ENCODE results near the gene GOLGA2. TPM values are rescaled to one million over a fixed set of nuclear protein-coding genes. Genes with fewer than 3 reads are reported as not detected.
A peak's percentile ranks its signal among the peaks of the same experiment; 100 is the strongest.

The GOLGA2 gene
- total and polyA plus RNA-seq, 2 of the 13 experiments (the other 11 are each of a cell fraction or from before 2014, with no cell fraction given), result 45.3 to 45.8 TPM

DNA sequence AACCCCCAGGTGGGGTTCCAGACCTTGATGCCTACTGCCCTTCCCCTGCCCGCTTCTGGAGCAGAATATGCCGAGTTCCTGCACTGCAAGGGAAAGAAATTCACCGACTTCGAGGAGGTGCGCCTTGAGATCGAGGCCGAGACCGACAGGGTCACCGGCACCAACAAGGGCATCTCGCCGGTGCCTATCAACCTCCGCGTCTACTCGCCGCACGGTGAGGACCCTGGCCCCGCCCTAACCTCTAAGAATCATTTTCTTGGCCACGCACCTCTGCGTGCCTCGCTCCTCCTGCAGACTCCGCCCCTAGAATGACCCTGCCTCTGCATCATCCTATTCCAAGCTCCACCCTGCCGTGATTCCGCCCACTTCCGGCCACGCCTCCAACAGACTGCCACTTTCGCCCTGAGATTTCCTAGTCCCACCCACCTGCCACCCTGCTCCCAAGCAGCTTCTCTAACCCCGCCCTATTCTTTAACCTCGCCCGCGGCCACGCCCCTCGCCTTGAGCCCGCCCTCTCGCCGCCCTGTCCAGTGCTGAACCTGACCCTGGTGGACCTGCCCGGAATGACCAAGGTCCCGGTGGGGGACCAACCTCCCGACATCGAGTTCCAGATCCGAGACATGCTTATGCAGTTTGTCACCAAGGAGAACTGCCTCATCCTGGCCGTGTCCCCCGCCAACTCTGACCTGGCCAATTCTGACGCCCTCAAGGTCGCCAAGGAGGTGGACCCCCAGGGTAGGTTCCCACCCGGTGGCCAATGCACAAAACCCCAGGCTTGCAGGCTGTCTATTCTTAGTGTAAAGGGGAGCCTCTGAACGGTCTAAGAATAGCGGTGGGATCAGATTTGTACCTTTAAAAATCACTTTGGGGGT, 57.1 kb downstream of the GOLGA2 start (continued):
- TF ChIP-seq, protein P1, sequence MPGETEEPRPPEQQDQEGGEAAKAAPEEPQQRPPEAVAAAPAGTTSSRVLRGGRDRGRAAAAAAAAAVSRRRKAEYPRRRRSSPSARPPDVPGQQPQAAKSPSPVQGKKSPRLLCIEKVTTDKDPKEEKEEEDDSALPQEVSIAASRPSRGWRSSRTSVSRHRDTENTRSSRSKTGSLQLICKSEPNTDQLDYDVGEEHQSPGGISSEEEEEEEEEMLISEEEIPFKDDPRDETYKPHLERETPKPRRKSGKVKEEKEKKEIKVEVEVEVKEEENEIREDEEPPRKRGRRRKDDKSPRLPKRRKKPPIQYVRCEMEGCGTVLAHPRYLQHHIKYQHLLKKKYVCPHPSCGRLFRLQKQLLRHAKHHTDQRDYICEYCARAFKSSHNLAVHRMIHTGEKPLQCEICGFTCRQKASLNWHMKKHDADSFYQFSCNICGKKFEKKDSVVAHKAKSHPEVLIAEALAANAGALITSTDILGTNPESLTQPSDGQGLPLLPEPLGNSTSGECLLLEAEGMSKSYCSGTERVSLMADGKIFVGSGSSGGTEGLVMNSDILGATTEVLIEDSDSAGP (CRISPR knock-in tag; IDR thresholded peaks at IDR 0.05; ENCODE audit: borderline replicate concordance), result peak; percentile 25; the same call in 1 of the 2 replicates
- no peak for TF ChIP-seq SNRNP70 (IDR thresholded peaks at IDR 0.05; ENCODE audit: low read depth, low read length)
- no peak for TF ChIP-seq EEA1 (CRISPR knock-in tag; IDR thresholded peaks at IDR 0.05; ENCODE audit: borderline replicate concordance)
- TF ChIP-seq, protein P2, sequence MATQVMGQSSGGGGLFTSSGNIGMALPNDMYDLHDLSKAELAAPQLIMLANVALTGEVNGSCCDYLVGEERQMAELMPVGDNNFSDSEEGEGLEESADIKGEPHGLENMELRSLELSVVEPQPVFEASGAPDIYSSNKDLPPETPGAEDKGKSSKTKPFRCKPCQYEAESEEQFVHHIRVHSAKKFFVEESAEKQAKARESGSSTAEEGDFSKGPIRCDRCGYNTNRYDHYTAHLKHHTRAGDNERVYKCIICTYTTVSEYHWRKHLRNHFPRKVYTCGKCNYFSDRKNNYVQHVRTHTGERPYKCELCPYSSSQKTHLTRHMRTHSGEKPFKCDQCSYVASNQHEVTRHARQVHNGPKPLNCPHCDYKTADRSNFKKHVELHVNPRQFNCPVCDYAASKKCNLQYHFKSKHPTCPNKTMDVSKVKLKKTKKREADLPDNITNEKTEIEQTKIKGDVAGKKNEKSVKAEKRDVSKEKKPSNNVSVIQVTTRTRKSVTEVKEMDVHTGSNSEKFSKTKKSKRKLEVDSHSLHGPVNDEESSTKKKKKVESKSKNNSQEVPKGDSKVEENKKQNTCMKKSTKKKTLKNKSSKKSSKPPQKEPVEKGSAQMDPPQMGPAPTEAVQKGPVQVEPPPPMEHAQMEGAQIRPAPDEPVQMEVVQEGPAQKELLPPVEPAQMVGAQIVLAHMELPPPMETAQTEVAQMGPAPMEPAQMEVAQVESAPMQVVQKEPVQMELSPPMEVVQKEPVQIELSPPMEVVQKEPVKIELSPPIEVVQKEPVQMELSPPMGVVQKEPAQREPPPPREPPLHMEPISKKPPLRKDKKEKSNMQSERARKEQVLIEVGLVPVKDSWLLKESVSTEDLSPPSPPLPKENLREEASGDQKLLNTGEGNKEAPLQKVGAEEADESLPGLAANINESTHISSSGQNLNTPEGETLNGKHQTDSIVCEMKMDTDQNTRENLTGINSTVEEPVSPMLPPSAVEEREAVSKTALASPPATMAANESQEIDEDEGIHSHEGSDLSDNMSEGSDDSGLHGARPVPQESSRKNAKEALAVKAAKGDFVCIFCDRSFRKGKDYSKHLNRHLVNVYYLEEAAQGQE (IDR thresholded peaks at IDR 0.05; ENCODE audit: borderline replicate concordance in 1 of 2, low read depth in 1 of 2, low read length in 2 of 2), result peak; percentile 46 to 89
- TF ChIP-seq SP4 (CRISPR knock-in tag; IDR thresholded peaks at IDR 0.05), result peak; percentile 54; the same call in 1 of the 2 replicates
- TF ChIP-seq CCDC6 (CRISPR knock-in tag; IDR thresholded peaks at IDR 0.05), result no peak
- no peak for TF ChIP-seq RBAK (CRISPR knock-in tag; IDR thresholded peaks at IDR 0.05)
- no peak for TF ChIP-seq SMYD3 (CRISPR knock-in tag; IDR thresholded peaks at IDR 0.05)
- TF ChIP-seq, protein P3, sequence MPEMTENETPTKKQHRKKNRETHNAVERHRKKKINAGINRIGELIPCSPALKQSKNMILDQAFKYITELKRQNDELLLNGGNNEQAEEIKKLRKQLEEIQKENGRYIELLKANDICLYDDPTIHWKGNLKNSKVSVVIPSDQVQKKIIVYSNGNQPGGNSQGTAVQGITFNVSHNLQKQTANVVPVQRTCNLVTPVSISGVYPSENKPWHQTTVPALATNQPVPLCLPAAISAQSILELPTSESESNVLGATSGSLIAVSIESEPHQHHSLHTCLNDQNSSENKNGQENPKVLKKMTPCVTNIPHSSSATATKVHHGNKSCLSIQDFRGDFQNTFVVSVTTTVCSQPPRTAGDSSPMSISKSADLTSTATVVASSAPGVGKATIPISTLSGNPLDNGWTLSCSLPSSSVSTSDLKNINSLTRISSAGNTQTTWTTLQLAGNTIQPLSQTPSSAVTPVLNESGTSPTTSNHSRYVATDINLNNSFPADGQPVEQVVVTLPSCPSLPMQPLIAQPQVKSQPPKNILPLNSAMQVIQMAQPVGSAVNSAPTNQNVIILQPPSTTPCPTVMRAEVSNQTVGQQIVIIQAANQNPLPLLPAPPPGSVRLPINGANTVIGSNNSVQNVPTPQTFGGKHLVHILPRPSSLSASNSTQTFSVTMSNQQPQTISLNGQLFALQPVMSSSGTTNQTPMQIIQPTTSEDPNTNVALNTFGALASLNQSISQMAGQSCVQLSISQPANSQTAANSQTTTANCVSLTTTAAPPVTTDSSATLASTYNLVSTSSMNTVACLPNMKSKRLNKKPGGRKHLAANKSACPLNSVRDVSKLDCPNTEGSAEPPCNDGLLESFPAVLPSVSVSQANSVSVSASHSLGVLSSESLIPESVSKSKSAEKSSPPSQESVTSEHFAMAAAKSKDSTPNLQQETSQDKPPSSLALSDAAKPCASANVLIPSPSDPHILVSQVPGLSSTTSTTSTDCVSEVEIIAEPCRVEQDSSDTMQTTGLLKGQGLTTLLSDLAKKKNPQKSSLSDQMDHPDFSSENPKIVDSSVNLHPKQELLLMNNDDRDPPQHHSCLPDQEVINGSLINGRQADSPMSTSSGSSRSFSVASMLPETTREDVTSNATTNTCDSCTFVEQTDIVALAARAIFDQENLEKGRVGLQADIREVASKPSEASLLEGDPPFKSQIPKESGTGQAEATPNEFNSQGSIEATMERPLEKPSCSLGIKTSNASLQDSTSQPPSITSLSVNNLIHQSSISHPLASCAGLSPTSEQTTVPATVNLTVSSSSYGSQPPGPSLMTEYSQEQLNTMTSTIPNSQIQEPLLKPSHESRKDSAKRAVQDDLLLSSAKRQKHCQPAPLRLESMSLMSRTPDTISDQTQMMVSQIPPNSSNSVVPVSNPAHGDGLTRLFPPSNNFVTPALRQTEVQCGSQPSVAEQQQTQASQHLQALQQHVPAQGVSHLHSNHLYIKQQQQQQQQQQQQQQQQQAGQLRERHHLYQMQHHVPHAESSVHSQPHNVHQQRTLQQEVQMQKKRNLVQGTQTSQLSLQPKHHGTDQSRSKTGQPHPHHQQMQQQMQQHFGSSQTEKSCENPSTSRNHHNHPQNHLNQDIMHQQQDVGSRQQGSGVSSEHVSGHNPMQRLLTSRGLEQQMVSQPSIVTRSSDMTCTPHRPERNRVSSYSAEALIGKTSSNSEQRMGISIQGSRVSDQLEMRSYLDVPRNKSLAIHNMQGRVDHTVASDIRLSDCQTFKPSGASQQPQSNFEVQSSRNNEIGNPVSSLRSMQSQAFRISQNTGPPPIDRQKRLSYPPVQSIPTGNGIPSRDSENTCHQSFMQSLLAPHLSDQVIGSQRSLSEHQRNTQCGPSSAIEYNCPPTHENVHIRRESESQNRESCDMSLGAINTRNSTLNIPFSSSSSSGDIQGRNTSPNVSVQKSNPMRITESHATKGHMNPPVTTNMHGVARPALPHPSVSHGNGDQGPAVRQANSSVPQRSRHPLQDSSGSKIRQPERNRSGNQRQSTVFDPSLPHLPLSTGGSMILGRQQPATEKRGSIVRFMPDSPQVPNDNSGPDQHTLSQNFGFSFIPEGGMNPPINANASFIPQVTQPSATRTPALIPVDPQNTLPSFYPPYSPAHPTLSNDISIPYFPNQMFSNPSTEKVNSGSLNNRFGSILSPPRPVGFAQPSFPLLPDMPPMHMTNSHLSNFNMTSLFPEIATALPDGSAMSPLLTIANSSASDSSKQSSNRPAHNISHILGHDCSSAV (CRISPR knock-in tag; IDR thresholded peaks at IDR 0.05; ENCODE audit: borderline replicate concordance), result no peak
- TF ChIP-seq SMARCE1 (IDR thresholded peaks at IDR 0.05; ENCODE audit: borderline replicate concordance), result no peak
- no peak for TF ChIP-seq PHF8 (CRISPR knock-in tag; IDR thresholded peaks at IDR 0.05)
- no peak for TF ChIP-seq REL (CRISPR knock-in tag; conservative IDR thresholded peaks at IDR 0.05)
- TF ChIP-seq, protein P4, sequence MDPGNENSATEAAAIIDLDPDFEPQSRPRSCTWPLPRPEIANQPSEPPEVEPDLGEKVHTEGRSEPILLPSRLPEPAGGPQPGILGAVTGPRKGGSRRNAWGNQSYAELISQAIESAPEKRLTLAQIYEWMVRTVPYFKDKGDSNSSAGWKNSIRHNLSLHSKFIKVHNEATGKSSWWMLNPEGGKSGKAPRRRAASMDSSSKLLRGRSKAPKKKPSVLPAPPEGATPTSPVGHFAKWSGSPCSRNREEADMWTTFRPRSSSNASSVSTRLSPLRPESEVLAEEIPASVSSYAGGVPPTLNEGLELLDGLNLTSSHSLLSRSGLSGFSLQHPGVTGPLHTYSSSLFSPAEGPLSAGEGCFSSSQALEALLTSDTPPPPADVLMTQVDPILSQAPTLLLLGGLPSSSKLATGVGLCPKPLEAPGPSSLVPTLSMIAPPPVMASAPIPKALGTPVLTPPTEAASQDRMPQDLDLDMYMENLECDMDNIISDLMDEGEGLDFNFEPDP (CRISPR knock-in tag; conservative IDR thresholded peaks at IDR 0.05), result no peak

Data from HepG2 (cell line).